Measurements from ENCODE around the gene NPHS1.

DNA sequence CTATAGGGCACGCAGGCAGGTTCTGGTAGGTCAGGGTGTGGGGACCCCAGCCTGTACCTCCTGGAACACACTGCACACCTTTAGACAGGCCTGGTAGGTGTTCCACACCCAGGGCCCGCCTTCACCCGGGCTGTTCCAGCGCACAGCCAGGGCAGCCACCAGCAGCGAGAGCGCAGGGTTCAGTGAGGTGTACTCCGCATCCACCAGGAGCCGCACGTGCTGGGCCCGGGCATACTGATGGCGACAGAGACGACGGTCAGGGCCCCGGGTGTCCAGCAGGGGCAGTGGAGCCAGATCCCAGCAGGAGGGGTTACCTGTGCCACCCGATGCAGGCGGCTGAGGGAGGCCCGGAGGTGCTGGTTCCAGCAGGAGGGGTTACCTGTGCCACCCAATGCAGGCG lies 45.7 kb downstream of the NPHS1 start:
- TF ChIP-seq ZNF138 (tag by site-specific recombination; IDR thresholded peaks at IDR 0.05; ENCODE audit: borderline replicate concordance): no peak
- TF ChIP-seq, protein P1, sequence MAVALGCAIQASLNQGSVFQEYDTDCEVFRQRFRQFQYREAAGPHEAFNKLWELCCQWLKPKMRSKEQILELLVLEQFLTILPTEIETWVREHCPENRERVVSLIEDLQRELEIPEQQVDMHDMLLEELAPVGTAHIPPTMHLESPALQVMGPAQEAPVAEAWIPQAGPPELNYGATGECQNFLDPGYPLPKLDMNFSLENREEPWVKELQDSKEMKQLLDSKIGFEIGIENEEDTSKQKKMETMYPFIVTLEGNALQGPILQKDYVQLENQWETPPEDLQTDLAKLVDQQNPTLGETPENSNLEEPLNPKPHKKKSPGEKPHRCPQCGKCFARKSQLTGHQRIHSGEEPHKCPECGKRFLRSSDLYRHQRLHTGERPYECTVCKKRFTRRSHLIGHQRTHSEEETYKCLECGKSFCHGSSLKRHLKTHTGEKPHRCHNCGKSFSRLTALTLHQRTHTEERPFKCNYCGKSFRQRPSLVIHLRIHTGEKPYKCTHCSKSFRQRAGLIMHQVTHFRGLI (tag by site-specific recombination; IDR thresholded peaks at IDR 0.05): no peak
- no peak for TF ChIP-seq ZNF274 (IDR thresholded peaks at IDR 0.05; ENCODE audit: low read length)
- no peak for TF ChIP-seq ZNF274 (tag by site-specific recombination; IDR thresholded peaks at IDR 0.05; ENCODE audit: borderline replicate concordance)
- no peak for TF ChIP-seq ZNF24 (tag by site-specific recombination; IDR thresholded peaks at IDR 0.05)
- TF ChIP-seq, protein P2, sequence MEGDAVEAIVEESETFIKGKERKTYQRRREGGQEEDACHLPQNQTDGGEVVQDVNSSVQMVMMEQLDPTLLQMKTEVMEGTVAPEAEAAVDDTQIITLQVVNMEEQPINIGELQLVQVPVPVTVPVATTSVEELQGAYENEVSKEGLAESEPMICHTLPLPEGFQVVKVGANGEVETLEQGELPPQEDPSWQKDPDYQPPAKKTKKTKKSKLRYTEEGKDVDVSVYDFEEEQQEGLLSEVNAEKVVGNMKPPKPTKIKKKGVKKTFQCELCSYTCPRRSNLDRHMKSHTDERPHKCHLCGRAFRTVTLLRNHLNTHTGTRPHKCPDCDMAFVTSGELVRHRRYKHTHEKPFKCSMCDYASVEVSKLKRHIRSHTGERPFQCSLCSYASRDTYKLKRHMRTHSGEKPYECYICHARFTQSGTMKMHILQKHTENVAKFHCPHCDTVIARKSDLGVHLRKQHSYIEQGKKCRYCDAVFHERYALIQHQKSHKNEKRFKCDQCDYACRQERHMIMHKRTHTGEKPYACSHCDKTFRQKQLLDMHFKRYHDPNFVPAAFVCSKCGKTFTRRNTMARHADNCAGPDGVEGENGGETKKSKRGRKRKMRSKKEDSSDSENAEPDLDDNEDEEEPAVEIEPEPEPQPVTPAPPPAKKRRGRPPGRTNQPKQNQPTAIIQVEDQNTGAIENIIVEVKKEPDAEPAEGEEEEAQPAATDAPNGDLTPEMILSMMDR (tag by site-specific recombination; IDR thresholded peaks at IDR 0.05): no peak

Measured in HEK293 (cell line).